K562 (cell line): ENCODE measurements around the gene SIX3. TPM values are rescaled to one million over a fixed set of nuclear protein-coding genes. Genes with fewer than 3 reads are reported as not detected.

Experiments
- ATAC-seq: fragments of 200-7000 bp; cut with Tn5 transposase; 3 replicates; pipeline ENCODE4 v1.9.1; 2020; ENCODE audit warnings: moderate library complexity
- BruUV-seq: library from RNA; stranded (reverse); fragments of 400-500 nt; replicated peaks from 2 replicates; lab custom pipeline; 2021; lab: Mats Ljungman, UMichigan
- CTCF ChIA-PET: fragments of 300-600 bp; formaldehyde crosslinking; extraction: SDS; loops from one replicate; lab custom pipeline; 2021; ENCODE audit warnings: low intra/inter-chr PET ratio; lab: Yijun Ruan, JAX
- POLR2A ChIA-PET: fragments of 300-600, 350-650 bp; sonication (Branson Sonifier 250); formaldehyde crosslinking; extraction: SDS; loops from one replicate; lab custom pipeline; 2021; ENCODE audit warnings: antibody characterized with exemption, inconsistent platforms; lab: Yijun Ruan, JAX
- DNase-seq, 4 experiments: peaks; one replicate each; pipeline versions ENCODE4 v3.0.0 to v3.0.0-alpha.2; 2011 to 2018; ENCODE audit warnings: low spot score in 3 of 4, mixed read lengths in 3 of 4; ENCODE audit errors: extremely low read depth in 1 of 4
- FAIRE-seq: peaks from 2 replicates; lab custom pipeline; 2011; peaks lifted over from hg19 to GRCh38; lab: Jason Lieb, UNC
- H2AFZ ChIP-seq: 2 replicates; pipeline ENCODE4 v1.6.0; 2011; ENCODE audit warnings: low read depth, low read length, control low read depth, inconsistent platforms
- H3K27ac ChIP-seq: fragments of 200-600 bp; 3 replicates; pipeline ENCODE4 v1.8.0; 2011; ENCODE audit warnings: low read depth, mild to moderate bottlenecking, control low read depth, inconsistent platforms, low read length, moderate library complexity, mixed read lengths; ENCODE audit errors: extremely low read depth
- H3K27me3 ChIP-seq, 2 experiments: fragments of 300-600 bp in 1 of 2; 2 replicates in 1 of 2; 3 replicates in 1 of 2; pipeline versions ENCODE4 v1.6.0 to v1.8.0; 2011; ENCODE audit warnings: inconsistent platforms in 2 of 2, low read length in 2 of 2, mild to moderate bottlenecking in 1 of 2, mixed read lengths in 1 of 2, moderate library complexity in 1 of 2; ENCODE audit not compliant: control insufficient read depth in 2 of 2, insufficient read depth in 2 of 2
- H3K36me3 ChIP-seq: fragments of 300-600 bp; 3 replicates; pipeline ENCODE4 v1.8.0; 2011; ENCODE audit warnings: mild to moderate bottlenecking, low read length, inconsistent platforms; ENCODE audit not compliant: control insufficient read depth, insufficient read depth
- H3K4me1 ChIP-seq, 2 experiments: fragments of 200-600 bp in 1 of 2; replicated peaks in 1 of 2; 2 replicates in 1 of 2; 3 replicates in 1 of 2; pipeline versions ENCODE4 v1.5.1 to v1.8.0; 2011; ENCODE audit warnings: inconsistent platforms in 2 of 2, low read length in 2 of 2, mild to moderate bottlenecking in 1 of 2, mixed read lengths in 1 of 2, moderate library complexity in 1 of 2; ENCODE audit not compliant: control insufficient read depth in 2 of 2, insufficient read depth in 2 of 2
- H3K4me2 ChIP-seq: 2 replicates; pipeline ENCODE4 v1.6.1; 2011; ENCODE audit warnings: low read length, control low read depth, inconsistent platforms, mixed read lengths; ENCODE audit not compliant: insufficient read depth
- H3K4me3 ChIP-seq: fragments of 200-600 bp; sonication (generic), shearing (Covaris generic); 2 replicates; pipeline ENCODE4 v1.5.1; 2016; ENCODE audit warnings: control low read depth, inconsistent platforms
- H3K79me2 ChIP-seq: fragments of 200-600 bp; 3 replicates; pipeline ENCODE4 v1.8.0; 2011; ENCODE audit warnings: low read length, inconsistent platforms; ENCODE audit not compliant: control insufficient read depth, insufficient read depth
- H3K9ac ChIP-seq, 2 experiments: 2 replicates each; pipeline versions ENCODE4 v1.6.0 to v1.6.1; 2011; ENCODE audit warnings: low read depth in 2 of 2, low read length in 2 of 2, control low read depth in 1 of 2, inconsistent platforms in 1 of 2, mild to moderate bottlenecking in 1 of 2, mixed read lengths in 1 of 2; ENCODE audit not compliant: insufficient read depth in 1 of 2
- H3K9me1 ChIP-seq: one replicate; pipeline ENCODE4 v1.6.0; 2011; ENCODE audit warnings: inconsistent platforms, mild to moderate bottlenecking, low read length, moderate library complexity; ENCODE audit not compliant: control insufficient read depth, insufficient read depth
- H3K9me3 ChIP-seq: replicated peaks from 2 replicates; pipeline ENCODE4 v1.5.1; 2011; ENCODE audit warnings: low read depth, low read length, inconsistent platforms; ENCODE audit not compliant: control insufficient read depth, insufficient read depth
- H4K20me1 ChIP-seq: replicated peaks from 2 replicates; pipeline ENCODE4 v1.6.1; 2011; ENCODE audit warnings: low read length, inconsistent platforms, mixed read lengths; ENCODE audit not compliant: control insufficient read depth, insufficient read depth
- ELK1 ChIP-seq: sonication (generic); formaldehyde crosslinking; IDR thresholded peaks from 2 replicates; pipeline ENCODE4 v1.8.1; 2022; ENCODE audit warnings: missing genetic modification reagents
- EWSR1 ChIP-seq: fragments of 450-650 bp; IDR thresholded peaks from 2 replicates; pipeline ENCODE4 v1.6.1; 2018; ENCODE audit warnings: borderline replicate concordance, mild to moderate bottlenecking, low read depth, moderate library complexity; ENCODE audit not compliant: partially characterized antibody
- HOXB6 ChIP-seq: fragments of 250-450 bp; sonication (Bioruptor Pico); IDR thresholded peaks from 2 replicates; pipeline ENCODE4 v1.5.1; 2022; ENCODE audit warnings: mild to moderate bottlenecking, borderline replicate concordance
- NEUROD1 ChIP-seq: fragments of 150-350 bp; IDR thresholded peaks from 2 replicates; pipeline ENCODE4 v1.6.1; 2014; ENCODE audit warnings: borderline replicate concordance, low read length, low read depth; ENCODE audit not compliant: partially characterized antibody
- NR1H2 ChIP-seq: sonication (generic); formaldehyde crosslinking; IDR thresholded peaks from 2 replicates; pipeline ENCODE4 v1.4.0; 2020; ENCODE audit warnings: mild to moderate bottlenecking, missing genetic modification reagents
- PHB ChIP-seq: fragments of 250-450 bp; sonication (Bioruptor Pico); IDR thresholded peaks from 2 replicates; pipeline ENCODE4 v1.5.0; 2021
- ZNF766 ChIP-seq: fragments of 200-800 bp; sonication (Bioruptor generic); conservative IDR thresholded peaks from 2 replicates; pipeline ENCODE4 v1.6.1; 2016; ENCODE audit warnings: missing genetic modification characterization, missing compliant biosample characterization
- WGBS: fragments of 100-300 bp; shearing (Covaris generic); methylation state at CpG from one replicate; pipeline ENCODE4 v1.1.6; 2016; ENCODE audit warnings: low coverage, mixed read lengths; ENCODE audit not compliant: insufficient coverage; ENCODE audit errors: missing lambda C conversion rate; 5-methylcytosine and 5-hydroxymethylcytosine counted together
- in situ Hi-C: fragments of 300-500 bp; cut with MboI; formaldehyde crosslinking; loops from 4 replicates; pipeline ENCODE4 v1.15.0; 2018; ENCODE audit warnings: inconsistent platforms, mixed read lengths
- intact Hi-C: fragments of 100-400 bp; cut with micrococcal nuclease; formaldehyde crosslinking; loops from 2 replicates; pipeline ENCODE4 v1.14.2; 2022
- polyA plus RNA-seq, 8 experiments: library from polyadenylated mRNA; depleted of rRNA in 4 of 8; stranded (reverse) in 5 of 8; unstranded in 3 of 8; fragments of >200 nt; fragmentation: Nextera tagmentation in 2 of 8; fragmentation: Illumina TruSeq in 1 of 8; extraction: Ambion mirVana in 2 of 8; extraction: Trizol in 1 of 8; gene quantifications; 2 replicates each; pipeline versions ENCODE4 v1.2.1 to v1.2.3, GENCODE V29; 2011 to 2014; ENCODE audit warnings: inconsistent platforms in 1 of 8, missing spikeins in 1 of 8
- total RNA-seq, 7 experiments: library from RNA; depleted of rRNA in 6 of 7; stranded (reverse); fragments of >200 nt in 6 of 7; fragmentation: Illumina TruSeq in 2 of 7; extraction: Trizol in 2 of 7; gene quantifications; 2 replicates each; pipeline versions ENCODE4 v1.2.1 to v1.2.3, GENCODE V29; 2011 to 2021; ENCODE audit warnings: low replicate concordance in 1 of 7

SIX3 gene
- total and polyA plus RNA-seq, 9 of the 15 experiments (the other 6 are each of a cell fraction or from before 2014, with no cell fraction given) = not detected

DNA sequence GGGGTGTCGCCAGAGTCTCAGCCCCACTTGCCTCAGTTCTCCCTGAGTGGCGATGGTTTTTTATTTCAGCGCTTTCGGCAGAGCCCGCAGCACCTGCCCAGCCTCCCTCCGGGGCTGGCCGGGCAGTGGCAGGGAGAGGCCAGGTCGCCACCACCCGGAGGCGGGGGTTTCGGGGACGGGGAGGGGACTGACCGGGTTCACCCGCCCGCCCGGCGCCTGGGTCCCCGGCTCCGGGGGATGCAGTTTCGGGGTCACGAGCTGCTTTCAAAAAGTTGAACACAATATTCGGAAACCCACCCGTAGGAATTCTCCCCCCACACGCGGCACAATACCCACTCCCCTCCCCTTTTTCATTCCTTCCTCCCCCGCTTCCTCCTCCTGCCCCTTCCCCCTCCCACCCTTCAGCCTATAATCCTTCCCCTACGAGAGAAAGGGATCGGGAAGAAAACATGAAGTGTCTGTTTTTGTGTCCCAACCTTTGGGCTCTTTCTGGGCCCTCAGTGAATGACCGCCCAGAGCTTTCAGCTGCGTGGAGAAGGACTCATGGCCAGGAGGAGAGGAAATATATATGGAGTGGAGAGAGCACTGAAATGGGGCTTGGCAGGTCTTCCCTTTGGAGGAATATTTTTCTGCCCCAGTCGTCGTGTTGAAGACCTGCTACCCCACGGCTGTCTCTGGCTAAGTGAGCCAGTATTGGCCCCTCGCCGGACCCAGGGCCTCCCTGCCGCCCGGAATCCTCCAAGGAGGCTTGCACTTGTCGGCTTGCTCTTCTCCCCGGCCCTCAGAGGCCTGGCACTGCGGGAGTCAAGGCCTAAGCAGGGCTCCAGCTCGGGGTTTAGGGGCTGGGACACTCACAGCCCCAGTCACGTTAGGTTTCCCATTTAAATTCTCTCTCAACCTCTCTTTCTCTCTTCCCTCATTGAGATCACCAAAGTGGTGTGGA lies 2.1 kb upstream of the SIX3 start:
- no peaks in the 10 kb centered on the region for H3K79me2 ChIP-seq
- H3K27me3 ChIP-seq = peaks cover 35 to 81% of the 10 kb centered on the region in 2 experiments; a peak in 3 of 5 replicates
- H3K9me1 ChIP-seq = no peaks in the 10 kb centered on the region
- in situ Hi-C loops (loop anchor here (10.0 kb wide), 1 partner anchor 455 kb away; no protein-coding TSS in a partner anchor), intact Hi-C loops (no loop called here)
- POLR2A ChIA-PET = no interaction called here
- BruUV-seq = no TSS peak
- H3K9ac ChIP-seq = no peak overlapping the region
- H3K9me3 ChIP-seq = no peaks in the 10 kb centered on the region
- H2AFZ ChIP-seq = no peak overlapping the region
- H3K36me3 ChIP-seq = no peaks in the 10 kb centered on the region
- TF ChIP-seq NEUROD1 = no peak
- no peak for TF ChIP-seq EWSR1
- no peak for TF ChIP-seq PHB (CRISPR knock-in tag)
- TF ChIP-seq ZNF766 = no peak
- no peak for TF ChIP-seq HOXB6
- TF ChIP-seq ELK1 (CRISPR knock-in tag) = no peak
- no peak for TF ChIP-seq NR1H2 (CRISPR knock-in tag)
- H4K20me1 ChIP-seq = no peaks in the 10 kb centered on the region
- WGBS = 4% methylated on average over 22 of the region's 42 CpGs
- peaks cover 0 to 20% of the 10 kb centered on the region in 2 experiments; a peak in 2 of 5 replicates for H3K4me1 ChIP-seq
- FAIRE-seq = no peak
- no peak overlapping the region for H3K27ac ChIP-seq
- H3K4me3 ChIP-seq = no peak overlapping the region
- ATAC-seq = no peak
- H3K4me2 ChIP-seq = no peak overlapping the region
- DNase-seq = no peak
- CTCF ChIA-PET = no interaction called here
